ENCODE results near the gene PCSK6.

- TF ChIP-seq CTCF (IDR thresholded peaks at IDR 0.05; ENCODE audit: low read depth, low read length, poor library complexity, severe bottlenecking) (no peak), EZH2phosphoT487 (IDR thresholded peaks at IDR 0.05; ENCODE audit: borderline replicate concordance, low read length) (no peak)
Measured at GRCh38 chr15:101458908-101459578, 30.5 kb downstream of the PCSK6 start.
